A549 (cell line): Measurements from ENCODE around the gene ANKFN1. TPM values are rescaled to one million over a fixed set of nuclear protein-coding genes. Genes with fewer than 3 reads are reported as not detected.

ENCODE experiments used
- ATAC-seq, 2 experiments: fragments of 200-7000 bp in 1 of 2; fragments of >200 bp in 1 of 2; cut with Nextera tagmentation in 1 of 2; cut with Tn5 transposase in 1 of 2; 3 replicates each; pipeline versions ENCODE4 v1.8.0 to v1.9.1; 2018 to 2020; ENCODE audit warnings: mild to moderate bottlenecking in 1 of 2, moderate library complexity in 1 of 2
- CTCF ChIA-PET: fragments of 300-600 bp; sonication (Branson Sonifier 250); formaldehyde crosslinking; extraction: SDS; loops from one replicate; lab custom pipeline; 2021; ENCODE audit warnings: antibody characterized with exemption, inconsistent platforms; lab: Yijun Ruan, JAX
- POLR2A ChIA-PET: fragments of 350-600 bp; formaldehyde crosslinking; extraction: SDS; loops from one replicate; lab custom pipeline; 2021; ENCODE audit warnings: antibody characterized with exemption, inconsistent platforms; lab: Yijun Ruan, JAX
- DNase-seq, 2 experiments: peaks; one replicate each; pipeline versions ENCODE4 v3.0.0 to v3.0.0-alpha.2; 2011 to 2016; ENCODE audit warnings: low read depth in 1 of 2, low spot score in 1 of 2
- FAIRE-seq: peaks from 2 replicates; lab custom pipeline; 2011; peaks lifted over from hg19 to GRCh38; lab: Jason Lieb, UNC
- H3K27ac ChIP-seq, 2 experiments: fragments of >200 bp; sonication (Bioruptor Twin); formaldehyde crosslinking; 3 replicates each; pipeline ENCODE4 v1.5.1; 2016 to 2017
- H3K4me1 ChIP-seq: fragments of >200 bp; sonication (Bioruptor Twin); formaldehyde crosslinking; 3 replicates; pipeline ENCODE4 v1.6.1; 2016
- H3K4me2 ChIP-seq: fragments of >200 bp; sonication (Bioruptor Twin); formaldehyde crosslinking; 3 replicates; pipeline ENCODE4 v1.6.1; 2016
- H3K4me3 ChIP-seq: fragments of >200 bp; sonication (Bioruptor Twin); formaldehyde crosslinking; 3 replicates; pipeline ENCODE4 v1.5.1; 2016
- H3K9me3 ChIP-seq: fragments of >200 bp; sonication (Bioruptor Twin); formaldehyde crosslinking; 3 replicates; pipeline ENCODE4 v1.6.1; 2016
- CHD2 ChIP-seq: fragments of 150-350 bp; IDR thresholded peaks from 2 replicates; pipeline ENCODE4 v1.6.1; 2014; ENCODE audit warnings: low read length; ENCODE audit not compliant: partially characterized antibody
- EHMT2 ChIP-seq: fragments of 200-600 bp; sonication (generic); IDR thresholded peaks from 2 replicates; pipeline ENCODE4 v1.6.1; 2016; ENCODE audit warnings: antibody characterized with exemption, low read depth, mild to moderate bottlenecking, moderate library complexity
- EP300 ChIP-seq, 2 experiments: fragments of >200 bp; sonication (Bioruptor Twin); formaldehyde crosslinking; IDR thresholded peaks; 2 replicates in 1 of 2; 3 replicates in 1 of 2; pipeline ENCODE4 v1.6.1; 2016 to 2017
- FOSB ChIP-seq: fragments of 250-450 bp; sonication (Bioruptor Pico); IDR thresholded peaks from 2 replicates; pipeline ENCODE4 v1.5.0; 2020; ENCODE audit warnings: mild to moderate bottlenecking, moderate library complexity
- FOXS1 ChIP-seq: fragments of 250-450 bp; sonication (Bioruptor Pico); IDR thresholded peaks from 2 replicates; pipeline ENCODE4 v1.5.0; 2020; ENCODE audit warnings: mild to moderate bottlenecking, moderate library complexity
- GATA3 ChIP-seq: IDR thresholded peaks from 2 replicates; pipeline ENCODE4 v1.6.1; 2012; ENCODE audit warnings: borderline replicate concordance
- HEYL ChIP-seq: fragments of 250-450 bp; sonication (Bioruptor Pico); IDR thresholded peaks from 2 replicates; pipeline ENCODE4 v1.8.0; 2021; ENCODE audit warnings: mild to moderate bottlenecking, moderate library complexity
- HOXB13 ChIP-seq: fragments of 250-450 bp; sonication (Bioruptor Pico); IDR thresholded peaks from 2 replicates; pipeline ENCODE4 v1.5.0; 2020; ENCODE audit warnings: low read depth, mild to moderate bottlenecking, moderate library complexity
- JUNB ChIP-seq: fragments of >200 bp; sonication (Bioruptor Twin); formaldehyde crosslinking; IDR thresholded peaks from 2 replicates; pipeline ENCODE4 v1.6.1; 2016
- KDM5A ChIP-seq: fragments of 200-600 bp; sonication (generic); IDR thresholded peaks from 2 replicates; pipeline ENCODE4 v1.6.1; 2016; ENCODE audit warnings: antibody characterized with exemption, mild to moderate bottlenecking
- MAFK ChIP-seq: fragments of 450-650 bp; IDR thresholded peaks from 2 replicates; pipeline ENCODE4 v1.6.1; 2014; ENCODE audit not compliant: partially characterized antibody
- NFE2L2 ChIP-seq: fragments of 150-350 bp; conservative IDR thresholded peaks from 2 replicates; pipeline ENCODE4 v1.6.1; 2014; ENCODE audit warnings: low read length
- RFX5 ChIP-seq: fragments of 450-650 bp; IDR thresholded peaks from 2 replicates; pipeline ENCODE4 v1.7.1; 2014; ENCODE audit warnings: antibody characterized with exemption, mild to moderate bottlenecking, moderate library complexity
- RNF2 ChIP-seq: fragments of 200-600 bp; sonication (generic); IDR thresholded peaks from 2 replicates; pipeline ENCODE4 v1.6.1; 2016; ENCODE audit warnings: low read depth, mild to moderate bottlenecking, antibody characterized with exemption, moderate library complexity, borderline replicate concordance
- SMC3 ChIP-seq: fragments of >200 bp; sonication (Bioruptor Twin); formaldehyde crosslinking; IDR thresholded peaks from 3 replicates; pipeline ENCODE4 v1.6.1; 2018; ENCODE audit warnings: inconsistent platforms
- SREBF2 ChIP-seq: fragments of 450-650 bp; IDR thresholded peaks from 2 replicates; pipeline ENCODE4 v1.6.1; 2014; ENCODE audit warnings: mild to moderate bottlenecking, moderate library complexity
- TP53 ChIP-seq: fragments of 250-450 bp; sonication (Bioruptor Pico); IDR thresholded peaks from 2 replicates; pipeline ENCODE4 v1.5.0; 2021; ENCODE audit warnings: mild to moderate bottlenecking, moderate library complexity
- ZSCAN20 ChIP-seq: fragments of 250-450 bp; sonication (Bioruptor Pico); IDR thresholded peaks from 2 replicates; pipeline ENCODE4 v1.8.0; 2022; ENCODE audit warnings: mild to moderate bottlenecking, moderate library complexity
- WGBS: methylation state at CpG from one replicate; pipeline ENCODE4 v1.1.6; 2017; ENCODE audit errors: missing lambda C conversion rate; 5-methylcytosine and 5-hydroxymethylcytosine counted together
- polyA plus RNA-seq, 4 experiments: library from polyadenylated mRNA; depleted of rRNA in 3 of 4; stranded (reverse); fragments of >200 nt; fragmentation: RNase III in 1 of 4; extraction: RNeasy Plus Mini Kit Qiagen cat#74134 plus additional on column Dnase treatment in 1 of 4; gene quantifications; 2 replicates in 3 of 4; 3 replicates in 1 of 4; pipeline ENCODE4 v1.2.3, GENCODE V29; 2011 to 2017
- TF ChIP-seq, protein P1 (sequence below): fragments of >200 bp; sonication (Bioruptor Twin); formaldehyde crosslinking; IDR thresholded peaks from 2 replicates; pipeline ENCODE4 v1.6.1; 2016
- TF ChIP-seq, protein P2 (sequence below): fragments of 450-650 bp; IDR thresholded peaks from 2 replicates; pipeline ENCODE4 v1.6.1; 2014; ENCODE audit warnings: antibody characterized with exemption
- TF ChIP-seq, protein P3 (sequence below): fragments of 200-600 bp; sonication (generic); IDR thresholded peaks from 2 replicates; pipeline ENCODE4 v1.6.1; 2016; ENCODE audit warnings: antibody characterized with exemption, mild to moderate bottlenecking, moderate library complexity
- TF ChIP-seq, protein P4 (sequence below): IDR thresholded peaks from 2 replicates; pipeline ENCODE4 v1.6.1; 2012
- TF ChIP-seq, protein P5 (sequence below): fragments of 250-450 bp; sonication (Bioruptor Pico); IDR thresholded peaks from 2 replicates; pipeline ENCODE4 v1.5.0; 2020; ENCODE audit warnings: low read depth, mild to moderate bottlenecking, moderate library complexity
- TF ChIP-seq, protein P6 (sequence below): IDR thresholded peaks from 2 replicates; pipeline ENCODE4 v1.6.1; 2012; ENCODE audit warnings: low read depth, borderline replicate concordance

ANKFN1 gene
- polyA plus RNA-seq, 2 of the 4 experiments (the other 2 are of a cell fraction) = 0.37 TPM; not detected in 1

DNA sequence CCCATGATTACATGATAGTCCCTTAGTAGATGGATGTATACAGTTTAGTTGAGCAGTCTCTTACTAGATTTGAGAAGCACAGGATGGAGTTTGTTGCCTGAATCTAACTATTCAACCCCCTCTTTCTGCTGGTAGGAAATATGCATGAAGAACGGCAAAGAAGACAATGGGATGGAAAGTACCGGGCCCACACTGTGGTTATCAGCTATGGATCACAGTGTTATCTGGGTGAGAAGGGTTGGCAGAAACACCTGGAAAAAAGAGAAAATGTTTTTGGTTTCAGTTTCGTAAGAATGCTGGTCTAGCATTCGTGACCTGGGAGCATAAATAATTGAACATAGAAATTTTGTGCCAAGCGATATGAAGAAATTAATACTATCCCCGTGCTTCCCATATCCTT is 53.1 kb downstream of the ANKFN1 start:
- Histone ChIP-seq H3K4me3 (no peak overlapping the region), H3K4me2 (no peak overlapping the region), H3K4me1 (no peaks in the 10 kb centered on the region), H3K27ac (no peak overlapping the region), H3K9me3 (peaks cover 9% of the 10 kb centered on the region; the same call in 2 of the 3 replicates)
- TF ChIP-seq EP300 (IDR thresholded peaks at IDR 0.05) = no peak
- TF ChIP-seq, protein P1, sequence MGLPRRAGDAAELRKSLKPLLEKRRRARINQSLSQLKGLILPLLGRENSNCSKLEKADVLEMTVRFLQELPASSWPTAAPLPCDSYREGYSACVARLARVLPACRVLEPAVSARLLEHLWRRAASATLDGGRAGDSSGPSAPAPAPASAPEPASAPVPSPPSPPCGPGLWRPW = no peak
- TF ChIP-seq HOXB13 (CRISPR knock-in tag) = no peak
- no peak for TF ChIP-seq TP53
- TF ChIP-seq SREBF2 = no peak
- TF ChIP-seq HEYL = no peak
- no peak for TF ChIP-seq MAFK
- no peak for TF ChIP-seq FOXS1 (CRISPR knock-in tag)
- TF ChIP-seq, protein P2, sequence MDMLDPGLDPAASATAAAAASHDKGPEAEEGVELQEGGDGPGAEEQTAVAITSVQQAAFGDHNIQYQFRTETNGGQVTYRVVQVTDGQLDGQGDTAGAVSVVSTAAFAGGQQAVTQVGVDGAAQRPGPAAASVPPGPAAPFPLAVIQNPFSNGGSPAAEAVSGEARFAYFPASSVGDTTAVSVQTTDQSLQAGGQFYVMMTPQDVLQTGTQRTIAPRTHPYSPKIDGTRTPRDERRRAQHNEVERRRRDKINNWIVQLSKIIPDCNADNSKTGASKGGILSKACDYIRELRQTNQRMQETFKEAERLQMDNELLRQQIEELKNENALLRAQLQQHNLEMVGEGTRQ = no peak
- TF ChIP-seq, protein P3, sequence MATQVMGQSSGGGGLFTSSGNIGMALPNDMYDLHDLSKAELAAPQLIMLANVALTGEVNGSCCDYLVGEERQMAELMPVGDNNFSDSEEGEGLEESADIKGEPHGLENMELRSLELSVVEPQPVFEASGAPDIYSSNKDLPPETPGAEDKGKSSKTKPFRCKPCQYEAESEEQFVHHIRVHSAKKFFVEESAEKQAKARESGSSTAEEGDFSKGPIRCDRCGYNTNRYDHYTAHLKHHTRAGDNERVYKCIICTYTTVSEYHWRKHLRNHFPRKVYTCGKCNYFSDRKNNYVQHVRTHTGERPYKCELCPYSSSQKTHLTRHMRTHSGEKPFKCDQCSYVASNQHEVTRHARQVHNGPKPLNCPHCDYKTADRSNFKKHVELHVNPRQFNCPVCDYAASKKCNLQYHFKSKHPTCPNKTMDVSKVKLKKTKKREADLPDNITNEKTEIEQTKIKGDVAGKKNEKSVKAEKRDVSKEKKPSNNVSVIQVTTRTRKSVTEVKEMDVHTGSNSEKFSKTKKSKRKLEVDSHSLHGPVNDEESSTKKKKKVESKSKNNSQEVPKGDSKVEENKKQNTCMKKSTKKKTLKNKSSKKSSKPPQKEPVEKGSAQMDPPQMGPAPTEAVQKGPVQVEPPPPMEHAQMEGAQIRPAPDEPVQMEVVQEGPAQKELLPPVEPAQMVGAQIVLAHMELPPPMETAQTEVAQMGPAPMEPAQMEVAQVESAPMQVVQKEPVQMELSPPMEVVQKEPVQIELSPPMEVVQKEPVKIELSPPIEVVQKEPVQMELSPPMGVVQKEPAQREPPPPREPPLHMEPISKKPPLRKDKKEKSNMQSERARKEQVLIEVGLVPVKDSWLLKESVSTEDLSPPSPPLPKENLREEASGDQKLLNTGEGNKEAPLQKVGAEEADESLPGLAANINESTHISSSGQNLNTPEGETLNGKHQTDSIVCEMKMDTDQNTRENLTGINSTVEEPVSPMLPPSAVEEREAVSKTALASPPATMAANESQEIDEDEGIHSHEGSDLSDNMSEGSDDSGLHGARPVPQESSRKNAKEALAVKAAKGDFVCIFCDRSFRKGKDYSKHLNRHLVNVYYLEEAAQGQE = no peak
- TF ChIP-seq, protein P4, sequence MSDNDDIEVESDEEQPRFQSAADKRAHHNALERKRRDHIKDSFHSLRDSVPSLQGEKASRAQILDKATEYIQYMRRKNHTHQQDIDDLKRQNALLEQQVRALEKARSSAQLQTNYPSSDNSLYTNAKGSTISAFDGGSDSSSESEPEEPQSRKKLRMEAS = no peak
- TF ChIP-seq EHMT2 = no peak
- no peak for TF ChIP-seq NFE2L2
- no peak for TF ChIP-seq CHD2
- no peak for TF ChIP-seq SMC3
- TF ChIP-seq KDM5A = no peak
- TF ChIP-seq RNF2 = no peak
- no peak for DNase-seq
- no peak for ATAC-seq
- FAIRE-seq = no peak
- ChIA-PET POLR2A (no interaction called here), CTCF (no interaction called here)
- 54% methylated on average over 6 of the region's 6 CpGs for WGBS

DNA sequence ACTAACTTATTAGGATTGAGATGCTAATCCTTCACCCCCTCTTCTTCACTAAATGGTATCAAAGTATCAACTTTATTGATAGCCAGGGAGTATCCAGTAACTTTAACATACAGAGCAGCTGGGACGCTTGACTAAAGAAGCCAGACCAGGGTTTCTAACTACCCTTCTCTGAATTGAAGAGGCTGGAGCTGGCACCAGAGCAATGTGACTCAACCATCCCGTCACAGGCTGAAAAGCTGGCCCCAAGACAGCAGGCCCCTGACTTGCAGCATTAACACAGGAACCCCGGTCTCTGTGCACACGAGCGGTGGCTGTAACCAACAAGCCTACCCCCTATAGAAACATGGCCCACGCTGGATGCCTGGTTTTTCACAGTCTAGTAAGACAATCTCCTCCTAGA is 59.8 kb downstream of the ANKFN1 start:
- POLR2A ChIA-PET = no interaction called here
- CTCF ChIA-PET = no interaction called here

More for the DNA sequence above, 59.8 kb downstream of the ANKFN1 start:
- no peak overlapping the region for H3K4me3 ChIP-seq
- TF ChIP-seq JUNB = no peak
- TF ChIP-seq, protein P1 = no peak
- no peak for TF ChIP-seq FOSB
- no peak for TF ChIP-seq RFX5
- no peak for TF ChIP-seq GATA3
- TF ChIP-seq, protein P5, sequence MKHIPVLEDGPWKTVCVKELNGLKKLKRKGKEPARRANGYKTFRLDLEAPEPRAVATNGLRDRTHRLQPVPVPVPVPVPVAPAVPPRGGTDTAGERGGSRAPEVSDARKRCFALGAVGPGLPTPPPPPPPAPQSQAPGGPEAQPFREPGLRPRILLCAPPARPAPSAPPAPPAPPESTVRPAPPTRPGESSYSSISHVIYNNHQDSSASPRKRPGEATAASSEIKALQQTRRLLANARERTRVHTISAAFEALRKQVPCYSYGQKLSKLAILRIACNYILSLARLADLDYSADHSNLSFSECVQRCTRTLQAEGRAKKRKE (CRISPR knock-in tag) = no peak
- TF ChIP-seq ZSCAN20 (CRISPR knock-in tag) = no peak
- no peak for TF ChIP-seq HEYL
- TF ChIP-seq, protein P6, sequence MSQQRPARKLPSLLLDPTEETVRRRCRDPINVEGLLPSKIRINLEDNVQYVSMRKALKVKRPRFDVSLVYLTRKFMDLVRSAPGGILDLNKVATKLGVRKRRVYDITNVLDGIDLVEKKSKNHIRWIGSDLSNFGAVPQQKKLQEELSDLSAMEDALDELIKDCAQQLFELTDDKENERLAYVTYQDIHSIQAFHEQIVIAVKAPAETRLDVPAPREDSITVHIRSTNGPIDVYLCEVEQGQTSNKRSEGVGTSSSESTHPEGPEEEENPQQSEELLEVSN = no peak
- no peak for TF ChIP-seq RNF2
- TF ChIP-seq, all 56 proteins: peak for 0
- no peak overlapping the region for H3K4me2 ChIP-seq
- H3K9me3 ChIP-seq = 0 out of 3 replicates have a peak, but pooled peaks cover 5% of the 10 kb centered on the region
- H3K4me1 ChIP-seq = no peaks in the 10 kb centered on the region
- FAIRE-seq = no peak
- no peak overlapping the region for H3K27ac ChIP-seq
- 20% methylated on average over 6 of the region's 6 CpGs for WGBS
- no peak for ATAC-seq
- DNase-seq = no peak
